HepG2 (cell line): ENCODE measurements around the gene HSPE1. TPM values are rescaled to one million over a fixed set of nuclear protein-coding genes. Genes with fewer than 3 reads are reported as not detected.

ENCODE experiments used
- GATA4 ChIP-seq: sonication (generic); IDR thresholded peaks from 2 replicates; pipeline ENCODE4 v1.6.1; 2016; ENCODE audit warnings: antibody characterized with exemption, low read depth, borderline replicate concordance
- HMG20A ChIP-seq: IDR thresholded peaks from 2 replicates; pipeline ENCODE4 v1.6.1; 2016; ENCODE audit warnings: borderline replicate concordance
- HNRNPH1 ChIP-seq: fragments of 200-400 bp; formaldehyde crosslinking; optimal IDR thresholded peaks from 2 replicates; pipeline ENCODE3; 2017; ENCODE audit warnings: mild to moderate bottlenecking, low read depth, low read length
- MAZ ChIP-seq, 2 experiments: sonication (generic) in 1 of 2; formaldehyde crosslinking in 1 of 2; IDR thresholded peaks; 2 replicates each; pipeline versions ENCODE4 v1.5.0 to v1.6.1; 2012 to 2020; ENCODE audit warnings: low read depth in 2 of 2, mild to moderate bottlenecking in 2 of 2, borderline replicate concordance in 1 of 2, improper control_type of control experiment in 1 of 2, low read length in 1 of 2, missing genetic modification reagents in 1 of 2, moderate library complexity in 1 of 2
- MED1 ChIP-seq: sonication (generic); formaldehyde crosslinking; IDR thresholded peaks from 2 replicates; pipeline ENCODE4 v1.4.0; 2020; ENCODE audit warnings: missing genetic modification reagents
- MEF2D ChIP-seq: sonication (generic); formaldehyde crosslinking; IDR thresholded peaks from 2 replicates; pipeline ENCODE4 v1.5.1; 2020; ENCODE audit warnings: mild to moderate bottlenecking, missing genetic modification reagents
- NR0B2 ChIP-seq: sonication (generic); formaldehyde crosslinking; IDR thresholded peaks from 2 replicates; pipeline ENCODE4 v1.4.0; 2020; ENCODE audit warnings: mild to moderate bottlenecking, missing genetic modification reagents
- PBX3 ChIP-seq: sonication (generic); formaldehyde crosslinking; IDR thresholded peaks from 2 replicates; pipeline ENCODE4 v1.8.1; 2023; ENCODE audit warnings: missing genetic modification reagents, inconsistent platforms, borderline replicate concordance
- PRDM10 ChIP-seq: sonication (generic); formaldehyde crosslinking; IDR thresholded peaks from 2 replicates; pipeline ENCODE4 v1.4.0; 2020; ENCODE audit warnings: low read depth, missing genetic modification reagents
- PTBP1 ChIP-seq: fragments of 200-400 bp; formaldehyde crosslinking; IDR thresholded peaks from 2 replicates; pipeline ENCODE4 v1.6.1; 2018; ENCODE audit warnings: low read length, low read depth; ENCODE audit not compliant: poor library complexity, severe bottlenecking
- TBX2 ChIP-seq: sonication (generic); formaldehyde crosslinking; IDR thresholded peaks from 2 replicates; pipeline ENCODE4 v1.5.0; 2020; ENCODE audit warnings: missing genetic modification reagents, mild to moderate bottlenecking, borderline replicate concordance
- ZBTB7B ChIP-seq: sonication (generic); formaldehyde crosslinking; IDR thresholded peaks from 2 replicates; pipeline ENCODE4 v1.4.0; 2020; ENCODE audit warnings: missing genetic modification reagents
- ZNF121 ChIP-seq: sonication (generic); formaldehyde crosslinking; IDR thresholded peaks from 2 replicates; pipeline ENCODE4 v1.5.0; 2020; ENCODE audit warnings: mild to moderate bottlenecking, missing genetic modification reagents
- ZNF674 ChIP-seq: sonication (generic); formaldehyde crosslinking; IDR thresholded peaks from 2 replicates; pipeline ENCODE4 v1.5.0; 2020; ENCODE audit warnings: low read depth, mild to moderate bottlenecking, missing genetic modification reagents
- ZNF678 ChIP-seq: sonication (generic); formaldehyde crosslinking; IDR thresholded peaks from 2 replicates; pipeline ENCODE4 v1.4.0; 2020; ENCODE audit warnings: mild to moderate bottlenecking, missing genetic modification reagents
- ZNF7 ChIP-seq: IDR thresholded peaks from 2 replicates; pipeline ENCODE4 v1.6.1; 2016; ENCODE audit warnings: missing biosample characterization, missing genetic modification reagents
- ZNF772 ChIP-seq: sonication (generic); formaldehyde crosslinking; IDR thresholded peaks from 2 replicates; pipeline ENCODE4 v1.5.0; 2020; ENCODE audit warnings: mild to moderate bottlenecking, missing genetic modification reagents
- ZNF788 ChIP-seq: sonication (generic); formaldehyde crosslinking; IDR thresholded peaks from 2 replicates; pipeline ENCODE4 v1.5.0; 2020; ENCODE audit warnings: mild to moderate bottlenecking, missing genetic modification reagents, borderline replicate concordance
- ZNF800 ChIP-seq: sonication (generic); formaldehyde crosslinking; IDR thresholded peaks from 2 replicates; pipeline ENCODE4 v1.4.0; 2020; ENCODE audit warnings: missing genetic modification reagents
- ZSCAN21 ChIP-seq: sonication (generic); formaldehyde crosslinking; IDR thresholded peaks from 2 replicates; pipeline ENCODE4 v1.8.0; 2022; ENCODE audit warnings: mild to moderate bottlenecking, missing genetic modification reagents, moderate library complexity, borderline replicate concordance
- ZSCAN30 ChIP-seq: sonication (generic); formaldehyde crosslinking; IDR thresholded peaks from 2 replicates; pipeline ENCODE4 v1.5.0; 2020; ENCODE audit warnings: mild to moderate bottlenecking, missing genetic modification reagents
- polyA plus RNA-seq, 8 experiments: library from polyadenylated mRNA; depleted of rRNA in 3 of 8; stranded (reverse) in 7 of 8; unstranded in 1 of 8; fragments of >200 nt; fragmentation: Illumina TruSeq in 4 of 8; extraction: Trizol in 4 of 8; gene quantifications; 2 replicates each; pipeline versions ENCODE4 v1.2.1 to v1.2.3, GENCODE V29; 2011 to 2016; ENCODE audit warnings: low read depth in 4 of 8, missing spikeins in 1 of 8, mixed read lengths in 1 of 8; ENCODE audit not compliant: insufficient read depth in 1 of 8
- total RNA-seq, 5 experiments: library from RNA; depleted of rRNA; stranded (reverse); fragments of >200 nt; fragmentation: Illumina TruSeq; extraction: Trizol; gene quantifications; 2 replicates each; pipeline ENCODE4 v1.2.3, GENCODE V29; 2016; ENCODE audit warnings: low read depth in 1 of 5

Gene HSPE1
- total and polyA plus RNA-seq, 2 of the 13 experiments (the other 11 are each of a cell fraction or from before 2014, with no cell fraction given) = 244 to 823 TPM

GRCh38 chr2:197453914-197454398 lies 46.2 kb upstream of the HSPE1 start (continued):
- TF ChIP-seq PRDM10 (CRISPR knock-in tag) = peak; percentile 85; the same call in 1 of the 2 replicates
- TF ChIP-seq ZSCAN21 (CRISPR knock-in tag) = no peak; the same call in 1 of the 2 replicates
- 0 out of 2 replicates have a peak, but pooled peaks have one; percentile 52 for TF ChIP-seq ZBTB7B
- TF ChIP-seq HMG20A (CRISPR knock-in tag) = no peak
- TF ChIP-seq ZNF788 (CRISPR knock-in tag) = peak; percentile 39; the same call in 1 of the 2 replicates
- TF ChIP-seq ZNF121 = 0 out of 2 replicates have a peak, but pooled peaks have one; percentile 51
- TF ChIP-seq ZNF772 (CRISPR knock-in tag) = peak; percentile 39; the same call in 1 of the 2 replicates
- TF ChIP-seq ZSCAN30 = 0 out of 2 replicates have a peak, but pooled peaks have one; percentile 70
- TF ChIP-seq GATA4 = peak; percentile 10; the same call in 1 of the 2 replicates
- TF ChIP-seq NR0B2 (CRISPR knock-in tag) = 0 out of 2 replicates have a peak, but pooled peaks have one; percentile 4
- TF ChIP-seq MAZ (IDR thresholded peaks at IDR 0.05; ENCODE audit: borderline replicate concordance, low read depth, low read length) = no peak
- peak; percentile 59; the same call in 1 of the 2 replicates for TF ChIP-seq MAZ (CRISPR knock-in tag; IDR thresholded peaks at IDR 0.05; ENCODE audit: low read depth)
- peak; percentile 36; the same call in 1 of the 2 replicates for TF ChIP-seq MEF2D
- TF ChIP-seq ZNF674 (CRISPR knock-in tag) = no peak
- TF ChIP-seq HNRNPH1 = no peak
- TF ChIP-seq PBX3 = no peak
- 0 out of 2 replicates have a peak, but pooled peaks have one; percentile 32 for TF ChIP-seq MED1 (CRISPR knock-in tag)
- TF ChIP-seq ZNF678 (CRISPR knock-in tag) = no peak
- peak; percentile 21; the same call in 1 of the 2 replicates for TF ChIP-seq TBX2 (CRISPR knock-in tag)
- 0 out of 2 replicates have a peak, but pooled peaks have one; percentile 2 for TF ChIP-seq ZNF7 (CRISPR knock-in tag)
- no peak for TF ChIP-seq PTBP1
- 0 out of 2 replicates have a peak, but pooled peaks have one; percentile 22 for TF ChIP-seq ZNF800 (CRISPR knock-in tag)
- TF ChIP-seq, all 625 proteins: peak for 89
